HG03439 (cell line): ENCODE measurements around the gene GDF15.

Experiments
- ATAC-seq: cut with Tn5 transposase; IDR thresholded peaks from one replicate; pipeline ENCODE4 v1.9.1; 2021; ENCODE audit warnings: mild to moderate bottlenecking, moderate library complexity; ENCODE audit not compliant: unreplicated experiment

Gene GDF15

DNA sequence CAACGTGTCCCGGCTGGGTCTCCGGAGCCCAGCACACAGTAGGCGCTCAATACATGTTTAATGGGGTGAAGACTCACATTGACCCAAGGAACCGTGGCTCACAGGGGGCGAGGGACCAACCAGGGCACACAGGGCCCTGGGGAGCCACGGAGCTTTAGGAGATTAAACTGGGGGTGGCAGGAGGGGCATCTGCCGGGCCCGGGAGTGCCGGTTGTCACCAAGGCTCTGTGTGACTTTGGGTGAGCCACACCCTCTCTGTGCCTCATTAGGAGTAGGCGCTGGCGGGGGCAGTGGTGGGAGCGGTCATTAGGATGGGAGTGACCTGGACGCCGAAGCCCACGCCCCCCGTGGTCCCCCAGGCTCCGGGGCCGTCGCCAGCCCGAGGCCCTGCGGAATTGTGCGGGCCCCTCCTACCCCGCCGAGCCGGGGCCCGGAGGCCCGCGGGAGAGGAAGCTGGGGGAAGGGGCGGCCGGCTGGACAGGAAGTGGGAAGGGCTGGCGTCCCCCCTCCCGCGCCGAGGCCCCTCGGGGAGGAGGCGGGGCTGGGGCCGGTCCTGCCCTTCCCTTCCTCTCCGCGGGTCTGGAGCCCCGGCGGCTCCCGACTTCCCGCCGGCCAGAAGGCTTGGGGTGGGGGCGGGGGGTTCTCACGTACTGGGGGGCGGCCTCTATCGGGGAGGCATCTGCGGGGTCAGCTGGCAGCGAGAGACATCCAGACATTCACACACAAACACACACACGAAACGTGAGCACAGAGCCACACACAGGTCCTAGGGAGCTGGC, 31.5 kb downstream of the GDF15 start:
- ATAC-seq, result no peak

GRCh38 chr19:18418029-18418482, 32.1 kb downstream of the GDF15 start:
- no peak for ATAC-seq

- no peak for ATAC-seq
These were observed 32.7 kb downstream of the GDF15 start for GRCh38 chr19:18418483-18419194.

DNA sequence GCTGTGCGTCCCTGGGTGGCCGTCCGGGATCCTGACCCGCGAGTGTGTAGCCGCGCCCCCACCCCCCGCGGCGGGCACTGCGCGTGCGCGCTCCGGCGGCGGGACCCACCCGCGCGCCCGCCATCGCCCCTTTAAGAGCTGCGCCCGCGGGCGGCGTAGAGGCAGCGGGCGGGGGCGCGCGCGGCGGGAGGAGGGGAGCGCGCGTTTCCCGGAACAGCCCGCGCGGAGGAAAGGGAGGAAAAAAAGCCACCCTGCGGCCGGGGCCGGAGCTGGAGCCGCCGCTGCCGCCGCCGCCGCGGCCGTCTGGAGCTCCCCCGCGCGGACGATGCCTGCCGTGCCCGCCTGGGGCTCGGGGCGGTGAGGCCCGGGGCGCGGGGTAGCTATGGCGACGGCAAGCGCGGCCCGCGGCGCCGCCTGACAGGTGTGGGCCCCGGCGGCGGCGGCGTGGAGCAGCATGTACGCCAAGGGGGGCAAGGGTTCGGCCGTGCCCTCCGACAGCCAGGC, 33.3 kb downstream of the GDF15 start, which contains the start of gene SSBP4:
SSBP4 (plus strand) TSS at position 204 of the 504 bp plus-strand sequence; CDS start at position 455, 251 bp downstream.
- peak; percentile 52 for ATAC-seq

DNA sequence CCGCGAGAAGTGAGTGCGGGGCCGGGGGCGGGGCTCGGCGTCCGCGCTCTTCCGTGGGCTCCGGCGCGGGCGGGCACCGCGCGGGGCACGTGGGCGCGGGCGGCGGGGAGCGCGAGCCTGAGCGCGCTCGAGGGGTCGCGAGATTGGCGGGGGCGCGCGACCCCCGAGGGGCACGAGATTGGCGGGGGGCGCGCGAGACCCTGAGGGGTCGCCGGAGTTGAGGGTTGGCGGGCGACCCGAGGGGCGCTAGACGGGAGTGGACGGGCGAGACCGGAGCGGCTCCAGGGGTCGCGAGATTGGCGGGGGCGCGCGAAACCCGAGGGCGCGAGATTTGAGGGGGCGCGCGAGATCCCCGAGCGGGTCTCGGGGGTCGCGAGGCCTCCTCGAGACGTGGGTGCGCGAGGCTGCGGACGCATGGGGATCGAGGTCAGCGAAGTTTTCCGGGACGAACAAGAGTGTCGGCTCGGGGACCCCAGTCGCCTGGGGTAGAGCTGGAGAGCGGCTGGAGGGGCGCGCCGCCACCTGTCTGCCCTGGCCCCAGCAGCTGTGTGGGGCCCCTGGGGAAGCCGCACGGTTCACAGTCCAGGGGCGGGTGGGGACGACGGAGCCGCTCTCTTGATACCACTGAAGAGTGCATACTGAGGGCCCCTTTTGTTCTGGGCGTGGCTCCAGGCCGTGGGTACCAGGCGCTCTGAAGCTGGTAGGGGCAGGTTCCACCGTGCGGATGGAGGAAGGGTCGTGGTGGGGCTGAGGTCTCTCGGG, 33.9 kb downstream of the GDF15 start:
- peak; percentile 14 for ATAC-seq

DNA sequence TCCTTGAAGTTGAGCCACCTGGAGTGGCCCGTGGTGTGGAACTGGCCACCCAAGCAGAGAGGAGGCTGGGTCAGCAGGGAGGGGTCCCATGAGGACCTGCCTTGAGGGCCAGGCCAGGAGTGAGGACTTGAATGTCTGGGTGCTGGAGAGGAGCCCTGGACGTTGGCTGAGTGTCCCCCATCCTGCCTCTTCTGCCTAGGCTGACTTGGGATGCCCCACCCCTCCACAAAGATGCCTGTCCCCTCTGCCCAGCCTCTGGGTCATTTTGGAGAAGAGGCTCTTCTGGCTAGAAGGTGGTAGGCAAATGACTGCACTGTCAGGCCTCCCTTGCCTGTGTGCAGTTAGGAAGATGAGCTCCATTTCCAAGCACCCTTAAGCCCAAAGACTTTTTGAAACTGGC, 35.0 kb downstream of the GDF15 start:
- ATAC-seq, result no peak

GRCh38 chr19:18421371-18421959, 35.5 kb downstream of the GDF15 start:
- no peak for ATAC-seq

DNA sequence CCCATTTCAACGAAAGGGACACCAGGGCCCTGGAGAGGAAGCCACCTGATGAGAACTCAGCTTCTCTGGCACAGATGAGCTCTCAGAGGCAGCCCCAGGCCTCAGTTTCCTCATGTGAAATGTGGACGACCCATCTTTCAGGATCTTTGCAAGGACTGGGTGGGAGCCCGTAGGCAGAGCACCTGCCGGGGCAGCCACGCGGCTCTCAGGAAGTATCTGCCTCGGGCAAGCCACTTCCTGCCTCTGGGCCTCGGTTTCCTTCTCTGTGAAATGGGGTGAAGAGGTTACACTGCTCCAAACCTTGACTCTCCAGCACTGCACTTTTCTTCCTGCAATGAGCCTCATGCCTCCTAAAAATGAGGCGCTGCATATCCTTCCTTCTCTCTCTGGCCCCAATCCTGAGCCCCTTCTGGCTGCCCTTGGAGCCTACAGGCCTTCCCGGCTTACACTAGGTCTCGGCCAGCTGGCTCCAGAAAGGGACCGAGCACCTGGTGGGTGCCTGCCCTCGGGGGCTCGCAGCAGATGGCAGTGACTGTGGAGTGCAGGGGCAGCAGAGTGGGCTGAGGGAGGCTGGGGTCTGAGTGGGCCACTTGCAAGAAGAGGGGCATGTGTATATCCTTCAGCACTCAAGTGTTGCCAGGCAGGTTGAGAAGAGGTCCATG, 36.7 kb downstream of the GDF15 start:
- no peak for ATAC-seq

DNA sequence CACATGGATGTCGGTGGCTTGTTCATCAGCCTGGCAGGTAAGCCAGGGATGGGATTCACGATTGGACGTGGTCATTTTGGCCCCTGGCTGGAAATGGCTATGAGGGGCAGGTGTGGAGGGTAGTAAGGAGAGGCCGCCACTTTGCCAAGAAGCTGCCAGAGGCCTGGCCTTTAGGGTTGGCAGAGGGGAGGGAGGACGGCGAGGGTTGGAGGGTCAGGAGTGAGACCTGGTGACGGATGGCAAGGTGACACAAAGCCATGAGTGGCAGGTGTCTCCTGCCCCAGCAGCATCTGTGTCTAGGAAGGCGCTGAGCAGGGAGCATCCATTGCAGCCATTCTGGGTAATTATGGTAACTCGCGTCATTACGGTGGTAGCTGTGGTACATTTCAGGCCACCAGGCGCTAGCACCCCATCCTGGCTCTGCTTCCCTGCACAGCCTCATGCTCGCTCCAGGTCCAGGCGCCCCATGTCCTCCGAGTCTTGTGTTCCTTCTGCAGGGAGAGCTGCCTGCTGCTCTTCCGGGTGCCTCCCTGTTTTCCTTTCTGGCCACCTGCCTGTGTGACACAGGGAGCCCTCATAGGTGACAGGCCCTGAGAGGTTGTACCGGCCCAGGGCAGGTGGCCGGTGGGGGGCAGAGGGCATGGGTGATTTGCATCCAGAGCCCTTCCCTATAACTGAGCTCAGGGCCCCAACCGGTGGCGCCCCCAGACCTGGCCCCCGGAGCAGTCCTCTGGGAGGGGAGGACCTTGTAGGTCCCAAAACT, 37.5 kb downstream of the GDF15 start:
- no peak for ATAC-seq

DNA sequence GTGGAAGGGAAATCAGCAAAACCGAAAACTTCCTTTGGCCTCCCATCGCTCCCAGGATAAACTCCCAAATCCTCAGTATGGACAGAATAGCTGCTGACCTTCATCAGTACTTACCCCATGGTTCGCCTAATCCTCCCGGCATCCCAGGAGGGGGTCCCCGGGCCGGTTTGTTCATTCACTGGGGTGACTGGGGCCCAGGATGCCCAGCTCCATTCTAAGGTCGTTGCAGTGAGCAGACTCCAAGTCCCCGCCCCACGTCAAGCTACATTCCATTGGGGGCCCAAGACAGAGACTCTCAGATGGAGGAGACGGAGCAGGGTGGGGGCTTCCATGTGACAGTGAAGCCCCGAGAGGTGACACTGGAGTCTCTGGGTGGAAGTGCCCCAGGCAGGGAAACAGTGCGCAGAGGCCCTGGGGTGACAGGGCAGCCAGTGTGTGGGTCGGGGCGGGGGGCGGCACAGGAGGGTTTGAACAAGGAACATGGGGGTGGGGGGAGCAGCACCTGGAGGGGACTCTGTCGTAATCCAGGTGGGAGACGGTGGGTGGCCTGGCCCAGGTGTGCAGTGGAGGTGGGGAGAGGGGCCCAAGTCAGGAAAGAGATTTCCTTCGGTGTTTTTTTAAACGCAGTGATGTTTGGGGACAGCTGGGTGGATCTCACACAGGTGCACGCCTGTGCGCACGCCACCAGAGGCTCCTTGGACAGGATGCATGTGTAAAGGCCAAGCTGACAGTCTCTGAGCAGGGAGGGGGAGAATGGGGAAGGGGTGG, 38.3 kb downstream of the GDF15 start:
- no peak for ATAC-seq

DNA sequence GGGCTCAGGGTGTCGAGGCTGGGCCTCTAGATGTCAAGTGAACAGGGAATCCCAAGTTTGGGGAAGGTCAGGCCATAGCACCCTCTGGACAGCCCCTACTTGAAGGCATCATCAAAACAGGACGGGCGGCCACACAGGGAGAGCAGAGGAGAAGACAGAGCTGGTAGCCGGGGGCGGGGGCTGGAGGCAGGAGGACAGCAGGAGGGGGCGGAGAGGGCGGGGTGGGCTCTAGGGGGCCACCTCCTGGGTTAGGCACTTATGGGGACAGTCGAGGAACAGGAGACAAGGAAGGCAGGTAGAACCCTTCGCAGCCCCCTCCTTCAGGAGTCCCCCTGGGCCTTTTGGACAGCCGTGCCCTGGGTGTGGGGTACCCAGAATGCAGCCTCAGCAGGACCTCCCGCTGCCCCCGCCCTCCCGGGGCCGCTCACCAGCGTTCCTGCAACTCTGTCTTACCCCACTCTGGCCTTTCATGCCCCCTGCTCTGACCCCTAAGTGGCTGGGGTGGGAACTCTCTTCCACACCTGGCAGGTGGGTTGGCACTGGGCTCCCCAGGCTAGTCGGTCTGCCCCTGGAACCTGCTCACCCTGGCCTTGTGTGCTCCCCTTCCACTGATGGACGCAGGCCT, 39.0 kb downstream of the GDF15 start:
- no peak for ATAC-seq

DNA sequence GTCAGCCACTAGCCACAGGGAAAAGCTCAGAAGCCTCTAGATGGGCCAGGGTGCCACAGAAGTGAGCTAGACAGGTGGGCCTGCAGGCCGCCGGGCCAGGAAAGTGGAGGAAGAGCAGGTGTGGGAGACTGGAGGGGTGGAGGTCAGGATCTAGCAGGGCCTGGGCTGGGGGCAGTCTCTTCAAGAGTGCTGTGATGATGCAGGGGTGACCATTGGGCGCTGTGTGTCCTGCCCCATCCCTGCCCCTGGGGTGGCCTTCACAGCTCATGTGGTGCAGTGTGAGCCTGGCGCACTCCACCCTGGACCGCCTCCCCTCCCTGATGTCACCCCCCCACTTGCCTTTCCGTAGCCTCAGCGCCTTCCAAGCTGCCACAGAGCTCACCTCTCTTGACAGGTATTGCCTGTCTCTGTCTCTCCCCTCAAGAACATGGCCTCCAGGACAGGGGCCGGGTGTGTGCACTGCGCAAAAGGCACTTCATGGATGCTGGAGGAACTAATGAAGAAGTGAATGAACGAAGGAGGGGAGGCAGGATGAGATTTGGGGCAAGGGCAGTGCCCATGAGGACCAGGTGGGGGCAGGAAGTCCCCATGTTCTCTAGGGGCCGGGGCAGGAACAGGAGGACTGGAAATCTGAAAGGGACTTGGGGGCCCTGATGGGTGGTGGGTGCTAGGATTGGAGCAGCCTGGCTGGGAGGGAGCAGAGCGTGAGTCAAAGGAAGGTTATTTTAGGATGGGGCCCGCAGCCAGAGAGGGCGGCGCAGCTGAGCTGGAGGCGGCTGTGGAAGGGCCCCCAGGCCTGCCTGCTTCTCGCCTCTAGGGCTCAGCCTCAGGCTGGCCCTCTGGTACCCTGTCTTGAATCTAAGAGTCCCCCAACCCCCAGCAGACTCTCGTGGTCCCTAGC, 39.8 kb downstream of the GDF15 start:
- no peak for ATAC-seq

DNA sequence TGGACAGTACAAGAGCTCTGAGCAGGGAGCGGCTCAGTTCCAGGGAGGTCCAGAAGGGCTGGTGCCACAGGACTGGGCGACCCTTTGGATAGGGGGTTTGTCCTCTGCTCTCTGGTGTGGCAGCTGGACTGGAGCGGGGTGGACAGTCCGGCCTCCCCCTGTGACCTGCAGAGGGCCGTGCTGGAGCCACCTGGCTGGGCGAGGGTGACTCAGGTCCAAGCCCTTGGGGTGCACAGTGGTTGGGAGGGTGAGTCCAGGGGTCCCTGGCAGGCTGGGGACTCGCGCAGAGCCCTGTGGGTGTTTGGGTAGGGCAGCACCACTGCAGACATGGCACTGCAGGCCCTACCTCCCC, 40.4 kb downstream of the GDF15 start:
- no peak for ATAC-seq

DNA sequence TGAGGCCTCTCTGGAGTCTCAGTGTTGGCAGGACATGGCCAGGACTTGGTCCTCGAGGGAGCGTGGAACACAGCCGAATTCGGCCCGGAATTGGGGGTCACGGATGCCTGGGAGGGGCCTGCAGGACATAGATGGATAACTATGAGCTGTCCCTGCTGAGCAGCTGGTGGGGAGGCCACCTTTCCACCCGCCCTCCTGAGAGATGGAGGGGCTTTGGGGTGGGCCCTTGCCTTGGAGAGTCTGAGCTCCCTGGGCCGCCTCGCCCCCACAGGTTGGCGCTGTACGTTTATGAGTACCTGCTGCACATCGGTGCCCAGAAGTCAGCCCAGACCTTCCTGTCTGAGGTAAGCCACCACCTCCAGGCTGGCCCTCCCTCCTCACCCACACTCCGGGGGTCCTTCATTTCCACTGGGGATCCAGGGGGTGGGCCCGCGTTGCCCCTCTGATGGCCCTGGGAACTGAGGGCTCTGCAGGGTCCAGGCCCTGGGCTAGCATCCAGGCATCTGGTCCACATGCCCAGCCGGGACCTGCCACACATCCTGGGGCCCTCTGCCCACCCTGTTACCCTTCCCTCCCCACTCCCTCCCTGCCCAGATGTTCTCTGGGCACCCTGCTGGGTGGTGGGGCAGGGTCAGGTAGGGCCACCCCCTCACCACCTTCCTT, 41.3 kb downstream of the GDF15 start:
- no peak for ATAC-seq

- no peak for ATAC-seq
These were observed 41.8 kb downstream of the GDF15 start for GRCh38 chr19:18427743-18428113.

DNA sequence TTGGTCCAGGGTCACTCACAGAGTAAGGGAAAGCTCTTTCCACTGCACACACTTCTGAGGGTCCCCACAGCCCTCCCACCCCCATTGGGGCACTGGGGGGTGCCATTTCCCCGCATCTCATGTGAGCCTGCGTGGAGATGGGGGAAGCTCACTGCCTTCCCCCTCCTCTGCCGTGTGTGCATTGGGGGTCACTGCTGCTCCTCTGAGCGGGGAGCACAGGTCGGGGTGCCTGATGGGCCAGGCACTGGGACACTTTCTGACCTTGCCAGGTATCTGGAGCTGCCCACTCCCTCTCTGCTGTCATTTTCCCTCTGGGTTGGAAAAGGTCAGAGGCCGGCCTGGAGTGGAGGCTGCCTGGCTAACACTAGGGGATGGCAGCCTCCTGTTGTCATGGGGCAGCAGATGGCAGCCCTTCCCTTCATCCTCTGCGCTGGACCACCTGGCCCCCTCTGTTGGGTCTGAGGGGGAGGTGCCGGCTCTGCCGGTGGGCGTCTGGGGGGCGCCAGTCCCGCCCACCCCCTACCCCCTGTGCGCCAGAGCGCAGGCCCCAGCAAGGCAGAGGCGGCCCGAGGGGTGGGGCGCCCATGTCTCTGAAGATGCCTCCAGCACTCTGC, 42.3 kb downstream of the GDF15 start:
- no peak for ATAC-seq
